GM19099 (cell line): ENCODE measurements around the gene RNF180.

Experiments used
- POLR2A ChIP-seq: IDR thresholded peaks from 3 replicates; pipeline ENCODE4 v1.6.1; 2011; ENCODE audit warnings: low read depth; ENCODE audit not compliant: insufficient read length; ENCODE audit errors: extremely low read depth

Gene RNF180, protein sequence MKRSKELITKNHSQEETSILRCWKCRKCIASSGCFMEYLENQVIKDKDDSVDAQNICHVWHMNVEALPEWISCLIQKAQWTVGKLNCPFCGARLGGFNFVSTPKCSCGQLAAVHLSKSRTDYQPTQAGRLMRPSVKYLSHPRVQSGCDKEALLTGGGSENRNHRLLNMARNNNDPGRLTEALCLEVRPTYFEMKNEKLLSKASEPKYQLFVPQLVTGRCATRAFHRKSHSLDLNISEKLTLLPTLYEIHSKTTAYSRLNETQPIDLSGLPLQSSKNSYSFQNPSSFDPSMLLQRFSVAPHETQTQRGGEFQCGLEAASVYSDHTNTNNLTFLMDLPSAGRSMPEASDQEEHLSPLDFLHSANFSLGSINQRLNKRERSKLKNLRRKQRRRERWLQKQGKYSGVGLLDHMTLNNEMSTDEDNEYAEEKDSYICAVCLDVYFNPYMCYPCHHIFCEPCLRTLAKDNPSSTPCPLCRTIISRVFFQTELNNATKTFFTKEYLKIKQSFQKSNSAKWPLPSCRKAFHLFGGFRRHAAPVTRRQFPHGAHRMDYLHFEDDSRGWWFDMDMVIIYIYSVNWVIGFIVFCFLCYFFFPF

DNA sequence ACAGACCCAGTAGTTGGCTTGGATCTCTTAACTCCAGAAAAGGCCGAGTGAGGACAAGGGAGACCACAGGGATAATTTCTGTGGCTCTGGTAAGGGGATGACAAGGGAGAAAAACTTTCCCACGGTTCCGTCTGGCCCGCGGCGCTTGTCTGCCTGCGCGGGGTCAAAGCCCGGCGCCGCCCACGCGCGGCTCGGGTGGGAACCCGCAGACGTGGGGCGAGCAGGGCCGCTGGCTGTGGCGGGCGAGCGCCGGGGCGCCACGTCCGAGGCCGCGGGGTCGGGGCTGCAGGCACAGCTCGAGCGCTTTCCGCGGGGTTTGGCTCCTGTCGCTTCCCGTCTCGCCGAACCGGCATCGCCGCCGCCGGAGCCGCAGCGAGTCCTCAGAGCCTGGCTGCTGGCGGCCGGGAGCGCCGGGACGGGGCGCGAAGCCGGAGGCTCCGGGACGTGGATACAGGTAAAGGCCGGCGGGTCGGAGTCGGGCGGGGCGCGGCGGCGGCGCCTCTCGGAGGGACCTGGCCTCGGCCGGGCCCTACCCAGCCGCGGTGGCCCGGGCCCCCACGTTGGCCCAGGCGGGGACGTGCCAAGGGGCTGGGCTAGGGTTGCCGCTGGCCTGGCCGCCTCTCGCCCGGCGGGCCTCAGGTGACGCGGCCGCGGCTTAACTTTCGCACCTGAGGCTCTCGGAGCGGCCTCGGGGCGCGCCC, at the start of gene RNF180:
Gene RNF180 (plus strand): TSS at position 344 of the 701 bp plus-strand sequence. CDS start 34,965 bp downstream, outside the sequence.
- no peak for TF ChIP-seq POLR2A

DNA sequence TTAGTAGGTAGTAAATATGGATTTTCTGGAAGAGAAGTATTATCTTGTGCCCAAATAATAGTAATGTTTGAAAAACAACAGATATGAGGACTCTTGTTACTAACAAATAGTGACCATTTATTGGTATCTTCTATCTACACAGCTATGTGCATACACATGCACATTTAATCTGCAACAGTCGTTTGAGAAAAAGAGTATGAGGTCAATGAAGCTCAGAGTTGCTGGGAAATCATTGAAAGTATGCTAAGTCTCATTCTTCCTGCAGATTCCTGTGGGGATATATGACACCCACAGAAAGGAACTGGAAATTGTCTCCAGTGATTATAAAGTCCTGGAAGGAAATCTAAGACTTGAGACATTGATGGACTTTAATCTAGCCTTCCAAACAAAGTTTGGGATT, 40.1 kb upstream of the RNF180 start:
- no peak for TF ChIP-seq POLR2A

DNA sequence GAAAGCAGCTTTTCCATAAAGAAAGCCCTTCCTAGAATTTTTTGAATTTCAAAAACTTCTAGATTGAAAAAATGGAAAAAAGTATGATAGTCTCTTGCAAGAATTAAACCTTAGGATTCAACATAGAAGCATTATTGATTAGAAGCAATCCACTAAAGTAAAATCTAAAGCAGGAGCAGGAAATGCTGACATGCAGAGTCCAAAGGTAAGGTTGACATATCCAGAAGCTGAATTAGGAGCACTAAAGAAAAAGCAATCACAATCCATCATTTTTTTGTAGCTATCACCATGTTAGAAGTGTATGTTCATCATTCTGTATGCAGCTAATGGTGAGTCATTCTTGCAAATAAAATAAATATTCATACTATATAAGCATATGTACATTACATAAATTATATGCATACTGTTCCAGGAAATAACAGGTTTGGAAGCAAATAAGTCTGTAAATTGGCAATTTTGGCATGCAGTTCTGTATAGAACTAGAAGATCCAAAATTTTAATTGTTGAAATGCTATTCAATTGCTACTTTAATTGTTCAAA, 39.4 kb upstream of the RNF180 start:
- TF ChIP-seq POLR2A = no peak

DNA sequence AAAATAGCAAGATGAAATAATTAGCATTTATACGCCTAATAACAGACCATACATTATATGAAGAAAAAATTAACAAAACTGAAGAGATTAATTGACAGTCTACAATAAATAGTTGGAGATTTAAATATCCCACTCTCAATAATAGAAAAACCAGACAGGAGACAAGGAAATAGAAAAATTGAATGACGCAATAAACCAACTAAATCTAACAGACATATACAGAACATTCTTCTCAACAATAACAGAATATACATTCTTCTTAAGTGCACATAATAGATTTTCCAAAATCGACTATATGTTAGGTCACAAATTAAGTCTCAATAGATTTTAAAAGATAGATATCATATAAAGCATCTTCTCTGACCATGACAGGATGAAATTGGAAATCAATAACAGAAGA, 25.6 kb upstream of the RNF180 start:
- TF ChIP-seq POLR2A = no peak

DNA sequence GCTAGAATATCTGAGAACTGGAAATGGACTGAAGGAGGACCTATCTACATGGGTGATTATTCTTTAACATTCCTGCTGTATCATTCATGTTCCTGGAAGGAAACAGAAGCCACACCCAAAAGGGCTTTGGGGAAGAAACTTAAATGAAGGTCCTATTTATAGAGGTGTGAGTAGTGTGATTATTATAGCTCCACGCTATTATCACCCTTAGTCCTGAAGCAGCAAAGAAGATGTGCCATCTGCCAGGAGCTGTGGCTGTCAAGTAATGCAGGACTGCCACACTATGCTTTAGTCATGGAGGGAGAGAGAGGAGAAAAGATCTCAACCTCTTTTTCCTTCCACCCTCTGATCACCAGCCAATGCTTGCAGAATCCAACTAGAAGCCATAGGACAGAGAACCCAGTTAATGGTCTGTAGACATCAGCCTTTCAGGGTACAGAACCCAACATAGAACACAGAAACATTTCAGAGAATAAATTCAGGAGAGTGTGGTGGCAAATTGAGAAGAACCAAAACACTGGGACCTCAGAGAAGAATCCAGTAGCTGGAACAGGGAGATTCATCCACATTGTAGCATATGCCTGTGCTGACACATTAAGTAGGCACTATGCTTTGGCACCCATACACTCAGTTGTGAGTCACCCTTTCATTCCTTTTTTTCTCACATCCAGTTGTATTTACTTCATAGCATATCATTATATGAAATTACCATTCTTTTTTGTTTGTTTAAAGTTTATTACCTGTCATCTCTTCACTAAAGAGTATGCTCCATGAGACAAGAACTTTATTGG, 21.0 kb upstream of the RNF180 start:
- no peak for TF ChIP-seq POLR2A

DNA sequence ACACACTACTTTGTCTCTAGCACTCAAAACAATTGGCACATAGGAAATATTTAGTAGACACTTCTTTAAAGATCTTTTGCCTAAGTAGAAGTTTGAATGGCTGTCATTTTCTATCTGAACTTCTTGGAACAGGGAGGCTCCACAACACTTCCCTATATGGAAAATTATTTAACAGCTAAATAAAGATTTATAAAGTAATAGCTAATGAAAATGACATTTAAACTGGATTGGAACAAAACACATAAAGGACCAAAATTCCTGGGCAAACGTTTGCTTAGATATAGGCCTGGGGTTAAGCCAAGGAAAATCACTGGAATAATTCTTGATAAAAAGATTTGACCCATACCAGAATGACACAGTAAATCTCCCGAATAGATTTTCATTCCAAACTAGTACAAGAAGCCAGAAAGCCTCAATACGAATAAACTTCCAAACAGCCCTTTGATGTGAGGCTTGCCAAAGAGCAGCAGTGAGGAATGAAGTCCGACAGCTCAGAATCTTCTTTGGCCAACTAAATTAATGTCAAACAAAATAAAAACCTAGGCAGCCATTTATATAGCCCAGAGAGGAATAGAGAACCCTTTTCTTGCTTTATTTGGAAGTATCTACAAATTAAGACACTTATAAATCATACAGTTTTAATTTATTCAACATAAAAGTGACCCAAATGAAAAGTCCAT, 20.3 kb upstream of the RNF180 start:
- TF ChIP-seq POLR2A = no peak

DNA sequence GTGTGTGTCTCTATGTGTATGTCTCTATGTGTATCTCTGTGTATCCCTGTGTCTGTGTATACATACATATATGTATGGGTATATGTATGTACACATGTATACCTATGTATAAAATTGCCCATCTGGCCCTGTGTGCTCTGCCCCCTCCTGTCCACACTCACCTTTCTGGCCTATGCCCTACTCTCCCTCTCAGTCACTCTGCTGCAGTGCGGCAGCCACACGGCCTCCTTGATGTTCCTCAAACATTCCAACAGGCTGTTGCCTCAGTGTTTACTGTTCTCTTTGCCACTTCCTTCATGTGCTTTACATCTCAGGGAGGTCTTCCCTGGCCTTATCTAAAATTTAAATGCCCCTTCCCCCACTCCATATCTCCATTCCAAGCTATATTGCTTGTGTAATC, 18.3 kb upstream of the RNF180 start:
- no peak for TF ChIP-seq POLR2A

DNA sequence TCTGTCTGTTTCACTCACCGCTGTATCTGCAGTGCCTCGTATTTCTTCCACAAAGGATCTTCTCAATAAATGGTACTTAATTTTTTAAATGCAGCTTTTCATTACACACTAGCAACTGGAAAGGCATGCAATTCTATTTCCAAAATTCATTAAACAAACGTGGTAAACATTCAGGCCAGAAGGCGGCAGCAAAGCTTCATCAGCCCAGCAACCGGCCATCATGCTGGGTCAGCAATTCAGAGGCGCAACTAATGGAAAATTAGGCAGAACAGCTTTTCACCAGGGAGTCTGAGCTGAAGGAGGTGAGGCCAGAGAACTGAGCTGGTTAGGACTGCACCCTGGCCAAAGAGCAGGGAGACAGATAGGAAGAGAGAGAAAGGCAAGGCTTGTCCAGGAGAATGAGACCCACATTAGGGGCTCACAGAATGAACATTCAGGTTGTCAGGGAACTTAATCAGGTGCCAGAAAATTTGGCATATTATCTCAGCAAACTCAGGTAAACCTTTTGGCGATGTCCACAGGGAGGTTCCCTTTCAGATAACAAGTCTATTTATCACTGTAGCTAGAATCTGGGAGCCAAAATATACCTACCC, 17.7 kb upstream of the RNF180 start:
- no peak for TF ChIP-seq POLR2A

DNA sequence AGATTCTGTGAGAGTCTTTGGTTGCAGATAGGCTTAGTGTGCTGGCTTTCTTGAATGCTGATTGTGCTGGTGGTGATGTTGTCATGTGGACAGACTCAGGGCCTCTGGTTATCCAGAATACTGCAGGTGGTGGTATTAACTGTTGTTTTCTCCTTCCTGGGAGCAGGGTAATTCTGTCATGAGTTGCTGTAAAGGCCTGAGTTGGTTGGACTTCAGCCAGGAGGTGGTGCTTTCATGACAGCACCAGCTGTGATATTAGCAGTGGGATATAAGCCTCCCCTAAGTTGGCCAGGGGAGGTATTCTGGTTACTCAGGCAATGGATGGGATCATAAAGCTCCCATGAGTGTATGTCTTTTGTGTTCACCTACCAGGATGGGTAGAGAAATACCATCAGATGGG, 16.4 kb upstream of the RNF180 start:
- no peak for TF ChIP-seq POLR2A

DNA sequence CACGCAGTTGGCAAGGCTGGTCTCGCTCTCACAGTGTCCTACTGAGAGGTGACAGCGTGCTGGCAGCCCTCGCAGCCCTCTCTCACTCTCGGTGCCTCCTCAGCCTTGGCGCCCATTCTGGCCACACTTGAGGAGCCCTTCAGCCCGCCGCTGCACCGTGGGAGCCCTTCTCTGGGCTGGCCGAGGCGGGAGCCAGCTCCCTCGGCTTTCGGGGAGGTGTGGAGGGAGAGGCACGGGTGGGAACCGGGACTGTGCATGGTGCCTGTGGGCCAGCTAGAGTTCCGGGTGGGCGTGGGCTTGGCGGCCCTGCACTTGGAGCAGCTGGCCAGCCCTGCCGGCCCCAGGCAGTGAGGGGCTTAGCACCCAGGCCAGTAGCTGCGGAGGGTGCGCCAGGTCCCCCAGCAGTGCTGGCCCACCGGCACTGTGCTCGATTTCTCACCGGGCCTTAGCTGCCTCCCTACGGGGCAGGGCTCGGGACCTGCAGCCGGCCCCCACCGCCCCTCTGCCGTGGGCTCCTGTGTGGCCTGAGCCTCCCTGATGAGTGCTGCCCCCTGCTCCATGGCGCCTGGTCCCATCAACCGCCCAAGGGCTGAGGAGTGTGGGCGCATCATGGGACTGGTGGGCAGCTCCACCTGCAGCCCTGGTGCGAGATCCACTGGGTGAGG, 15.7 kb upstream of the RNF180 start:
- no peak for TF ChIP-seq POLR2A

DNA sequence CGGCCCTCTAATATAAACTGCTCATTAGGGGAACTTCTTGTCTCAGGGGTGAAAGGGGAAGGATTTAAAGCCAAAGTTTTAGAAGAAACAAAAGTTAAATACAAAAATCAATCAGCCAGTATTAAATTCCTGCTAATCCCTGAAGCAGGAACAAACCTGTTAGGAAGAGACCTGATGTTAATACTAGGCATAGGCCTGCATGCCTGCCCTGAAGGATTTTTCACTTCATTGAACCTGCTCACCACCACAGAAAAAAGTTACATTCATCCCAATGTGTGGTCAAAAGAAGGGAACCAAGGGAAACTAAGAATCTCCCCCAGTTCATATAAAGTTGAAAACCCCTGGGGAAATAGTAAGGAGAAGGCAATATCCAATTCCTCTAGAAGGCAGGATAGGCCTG, 9.4 kb upstream of the RNF180 start:
- no peak for TF ChIP-seq POLR2A

DNA sequence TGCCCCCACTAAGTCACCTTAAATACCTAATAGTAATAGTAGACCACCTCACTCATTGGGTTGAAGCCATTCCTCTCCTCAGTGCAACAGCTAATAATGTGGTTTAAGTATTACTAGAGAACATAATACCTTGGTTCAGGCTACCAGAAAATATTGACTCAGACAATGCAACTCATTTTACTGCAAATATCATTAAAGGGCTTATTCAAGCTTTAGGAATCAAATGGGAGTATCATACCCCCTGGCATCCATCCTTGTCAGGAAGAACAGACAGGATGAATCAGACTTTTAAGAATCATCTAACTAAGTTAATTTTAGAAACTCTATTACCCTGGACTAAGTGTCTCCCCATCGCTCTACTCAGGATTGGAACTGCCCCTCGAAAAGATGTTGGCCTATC, 6.8 kb upstream of the RNF180 start:
- no peak for TF ChIP-seq POLR2A

DNA sequence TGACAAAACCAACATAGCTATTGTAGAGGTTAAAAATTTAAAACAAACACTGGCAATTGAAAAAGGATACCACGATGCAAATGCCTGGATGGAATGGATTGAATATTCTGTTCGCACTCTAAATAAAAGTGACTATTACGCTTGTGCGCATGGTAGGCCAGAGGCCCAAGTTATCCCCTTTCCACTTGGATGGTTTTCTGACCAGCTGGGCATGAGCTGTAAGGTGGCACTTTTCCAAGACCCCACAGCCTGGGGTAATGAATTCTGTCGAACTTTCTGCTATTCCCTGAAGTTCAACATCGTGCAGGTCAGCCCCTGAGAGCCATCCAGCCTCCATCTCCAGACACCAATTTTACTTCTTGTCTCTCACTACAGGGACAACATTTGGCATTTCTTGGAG, 5.4 kb upstream of the RNF180 start:
- TF ChIP-seq POLR2A = no peak
